ENCODE data around the gene CYP26B1. TPM values are rescaled to one million over a fixed set of nuclear protein-coding genes. Genes with fewer than 3 reads are reported as not detected.

Gene CYP26B1
- total and polyA plus RNA-seq, 9 donors = 1.5 to 13.4 (median 4.5) TPM

- Histone ChIP-seq H3K4me3 (no peak overlapping the region), H3K4me1 (ENCODE audit: insufficient read depth) (no peaks in the 10 kb centered on the region), H3K9me3 (no peaks in the 10 kb centered on the region), H3K27me3 (no peaks in the 10 kb centered on the region), H3K27ac (no peak overlapping the region), H3K36me3 (no peaks in the 10 kb centered on the region)
- no peak for DNase-seq
- no peak for TF ChIP-seq POLR2A (IDR thresholded peaks at IDR 0.05)
- TF ChIP-seq EP300 (IDR thresholded peaks at IDR 0.05) = no peak
- no peak for TF ChIP-seq CTCF (IDR thresholded peaks at IDR 0.05)
- intact Hi-C loops (cut with DNase I) = no loop called here
These were observed 35.4 kb upstream of the CYP26B1 start for GRCh38 chr2:72183016-72183415.

- intact Hi-C loops (cut with DNase I) = no loop called here
- no peak for DNase-seq
- WGBS, 3 donors = 84 to 96% (median 89%) methylated on average over 4 of the region's 4 CpGs
- Histone ChIP-seq H3K36me3 (no peaks in the 10 kb centered on the region), H3K27me3 (no peaks in the 10 kb centered on the region), H3K4me3 (no peak overlapping the region), H3K4me1 (ENCODE audit: insufficient read depth) (no peaks in the 10 kb centered on the region), H3K9me3 (no peaks in the 10 kb centered on the region), H3K27ac (no peak overlapping the region)
- TF ChIP-seq CTCF (IDR thresholded peaks at IDR 0.05) = no peak
- TF ChIP-seq EP300 (IDR thresholded peaks at IDR 0.05) = no peak
- TF ChIP-seq POLR2A (IDR thresholded peaks at IDR 0.05) = no peak
These were observed 34.9 kb upstream of the CYP26B1 start for GRCh38 chr2:72182547-72182946.

GRCh38 chr2:72181616-72182015 lies 34.0 kb upstream of the CYP26B1 start:
- WGBS, 3 donors = 96 to 97% (median 96%) methylated on average over 2 of the region's 2 CpGs

GRCh38 chr2:72180351-72180750 lies 32.7 kb upstream of the CYP26B1 start:
- Histone ChIP-seq H3K9me3 (no peaks in the 10 kb centered on the region), H3K36me3 (no peaks in the 10 kb centered on the region), H3K27ac (no peak overlapping the region), H3K4me1 (ENCODE audit: insufficient read depth) (no peaks in the 10 kb centered on the region), H3K4me3 (no peak overlapping the region), H3K27me3 (no peaks in the 10 kb centered on the region)
- no peak for TF ChIP-seq POLR2A (IDR thresholded peaks at IDR 0.05)
- no peak for TF ChIP-seq EP300 (IDR thresholded peaks at IDR 0.05)
- no peak for TF ChIP-seq CTCF (IDR thresholded peaks at IDR 0.05)
- DNase-seq = no peak
- intact Hi-C loops (cut with DNase I) = no loop called here
- 91 to 100% (median 91%) methylated on average over 1 of the region's 1 CpG for WGBS, 3 donors

More at GRCh38 chr2:72181616-72182015, 34.0 kb upstream of the CYP26B1 start:
- TF ChIP-seq EP300 (IDR thresholded peaks at IDR 0.05) (no peak), CTCF (IDR thresholded peaks at IDR 0.05) (no peak), POLR2A (IDR thresholded peaks at IDR 0.05) (no peak)
- Histone ChIP-seq H3K9me3 (no peaks in the 10 kb centered on the region), H3K4me3 (no peak overlapping the region), H3K27ac (no peak overlapping the region), H3K27me3 (no peaks in the 10 kb centered on the region), H3K4me1 (ENCODE audit: insufficient read depth) (no peaks in the 10 kb centered on the region), H3K36me3 (no peaks in the 10 kb centered on the region)
- intact Hi-C loops (cut with DNase I) = no loop called here
- DNase-seq = no peak

GRCh38 chr2:72178551-72178950 lies 30.9 kb upstream of the CYP26B1 start:
- TF ChIP-seq CTCF (IDR thresholded peaks at IDR 0.05) = no peak
- TF ChIP-seq EP300 (IDR thresholded peaks at IDR 0.05) = no peak
- no peak for TF ChIP-seq POLR2A (IDR thresholded peaks at IDR 0.05)

More at GRCh38 chr2:72178551-72178950, 30.9 kb upstream of the CYP26B1 start:
- intact Hi-C loops (cut with DNase I) = no loop called here
- 96 to 99% (median 97%) methylated on average over 2 of the region's 2 CpGs for WGBS, 3 donors
- H3K4me3 ChIP-seq = no peak overlapping the region
- no peaks in the 10 kb centered on the region for H3K36me3 ChIP-seq
- no peaks in the 10 kb centered on the region for H3K4me1 ChIP-seq (ENCODE audit: insufficient read depth)
- no peak overlapping the region for H3K27ac ChIP-seq
- H3K9me3 ChIP-seq = no peaks in the 10 kb centered on the region
- no peaks in the 10 kb centered on the region for H3K27me3 ChIP-seq
- DNase-seq = no peak
